SIG-M5 treated with dmso at 0.1 percent for 504 hours (cell line): ENCODE measurements around the gene TENT4A.

ENCODE experiments used
- DNase-seq: peaks from one replicate; lab custom pipeline; 2025; ENCODE audit not compliant: unreplicated experiment; lab: John Stamatoyannopoulos, UW

Gene TENT4A

DNA sequence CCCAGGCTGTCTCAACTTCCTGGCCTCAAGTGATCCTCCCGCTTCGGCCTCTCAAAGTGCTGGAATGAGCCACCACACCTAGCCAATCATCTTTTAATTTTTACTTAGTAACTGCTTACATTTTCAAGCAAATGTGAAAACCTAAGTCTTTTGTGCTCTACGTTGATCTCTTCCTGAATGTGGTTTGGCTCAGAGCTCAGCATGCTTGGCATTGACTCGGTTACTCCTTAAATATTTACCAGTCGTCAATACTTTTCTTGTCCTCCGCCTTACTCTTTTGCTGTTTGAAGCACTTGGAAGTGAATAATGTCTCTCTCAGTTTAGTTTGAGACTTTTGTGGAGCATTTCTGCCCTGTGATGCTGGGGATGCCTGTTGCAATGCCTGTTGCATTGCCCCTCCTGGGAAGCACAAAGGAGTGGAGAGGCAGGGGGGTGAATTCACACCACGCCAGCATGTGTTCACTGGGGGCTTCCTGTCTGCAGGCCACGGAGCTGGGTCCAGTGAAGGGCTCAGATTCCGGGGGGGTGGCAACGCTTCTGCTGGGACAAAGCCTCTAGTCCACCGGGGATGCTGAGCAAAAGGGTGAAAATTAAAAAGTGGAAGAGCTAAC, 13.1 kb upstream of the TENT4A start:
- no peak for DNase-seq

- DNase-seq = no peak
Measured at GRCh38 chr5:6700685-6701355, 12.4 kb upstream of the TENT4A start.

DNA sequence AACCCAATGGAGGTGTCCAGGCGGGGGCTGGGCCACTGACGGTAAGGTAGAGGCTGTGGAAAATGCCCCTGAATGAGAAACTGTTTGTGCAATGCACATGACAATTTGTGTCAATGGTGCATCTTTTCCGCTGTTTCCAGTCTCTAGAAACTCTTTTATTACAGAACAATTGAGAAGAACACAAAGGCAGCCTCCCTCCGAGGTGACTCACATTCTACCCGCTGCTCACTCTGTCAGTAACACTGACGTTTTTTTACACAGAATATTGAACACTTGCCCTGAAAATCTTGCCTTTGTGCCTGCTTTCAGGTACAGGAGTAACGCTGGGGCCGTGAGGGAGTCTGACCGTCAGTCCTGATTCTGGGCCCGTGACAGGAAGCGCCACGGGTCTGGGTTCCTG, 11.7 kb upstream of the TENT4A start:
- DNase-seq = no peak

DNA sequence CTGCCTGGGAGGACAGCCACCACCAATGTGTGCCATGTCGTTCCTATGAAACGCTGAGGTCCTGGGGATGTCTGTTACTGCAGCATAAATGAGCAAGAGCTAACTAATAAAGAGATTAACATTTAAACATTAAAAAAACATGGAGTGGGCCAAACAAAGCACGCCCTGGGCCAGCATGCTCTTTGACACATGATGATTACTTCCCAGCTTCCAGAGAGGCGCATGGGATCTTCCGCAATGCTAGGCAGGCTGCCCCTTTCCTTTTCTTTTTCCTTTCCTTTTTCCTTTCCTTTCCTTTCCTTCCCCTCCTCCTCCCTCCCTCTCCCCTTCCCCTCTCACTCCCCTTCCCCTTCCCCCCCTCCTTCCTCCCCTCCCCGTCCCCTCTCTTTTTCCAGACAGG, 10.6 kb upstream of the TENT4A start:
- no peak for DNase-seq

DNA sequence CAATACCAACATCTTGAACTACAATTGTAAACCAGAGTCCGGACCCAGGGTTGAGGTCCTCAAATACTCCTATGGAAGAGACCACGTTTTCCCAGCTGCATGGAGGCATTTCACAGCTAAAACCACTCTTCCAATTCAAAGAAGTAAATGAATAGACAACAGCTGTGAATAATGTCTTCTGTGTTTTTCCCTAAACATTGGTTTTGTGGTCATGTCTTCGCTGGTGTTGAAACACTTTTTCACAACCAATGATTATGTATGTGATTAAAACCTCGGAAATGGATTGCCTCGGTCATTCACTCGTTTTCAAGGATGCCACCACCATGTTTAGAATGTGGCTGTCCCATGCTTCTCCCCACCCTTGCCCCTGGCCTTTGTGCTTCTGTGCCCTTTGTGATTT, 9.4 kb upstream of the TENT4A start:
- peak; percentile 48 for DNase-seq

DNA sequence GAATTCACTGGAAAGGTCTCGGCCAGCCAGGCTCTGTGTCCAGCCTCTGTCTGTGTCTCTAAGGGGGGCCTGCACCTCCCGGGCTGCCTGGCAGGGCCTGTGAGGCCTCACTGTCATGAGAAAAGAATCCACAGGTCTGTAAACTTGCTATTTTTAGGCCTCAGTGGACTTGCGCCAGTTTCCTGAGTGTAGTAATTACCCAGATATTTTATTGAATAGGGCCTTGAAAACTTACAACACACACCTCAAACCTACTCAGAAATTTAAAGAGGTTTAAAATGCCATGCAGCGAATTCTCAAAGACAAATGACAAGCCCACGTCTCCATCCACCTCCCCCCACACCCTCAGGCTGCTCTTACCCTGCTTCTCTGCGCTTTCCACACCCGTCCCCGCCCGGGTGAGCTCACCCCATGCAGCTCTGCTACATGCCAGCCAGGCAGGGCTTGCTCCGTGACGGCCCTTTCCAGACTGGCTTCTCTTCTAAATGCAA, 8.8 kb upstream of the TENT4A start:
- DNase-seq = peak; percentile 48

- DNase-seq = peak; percentile 85
Measured at GRCh38 chr5:6705088-6705487, 8.1 kb upstream of the TENT4A start.

DNA sequence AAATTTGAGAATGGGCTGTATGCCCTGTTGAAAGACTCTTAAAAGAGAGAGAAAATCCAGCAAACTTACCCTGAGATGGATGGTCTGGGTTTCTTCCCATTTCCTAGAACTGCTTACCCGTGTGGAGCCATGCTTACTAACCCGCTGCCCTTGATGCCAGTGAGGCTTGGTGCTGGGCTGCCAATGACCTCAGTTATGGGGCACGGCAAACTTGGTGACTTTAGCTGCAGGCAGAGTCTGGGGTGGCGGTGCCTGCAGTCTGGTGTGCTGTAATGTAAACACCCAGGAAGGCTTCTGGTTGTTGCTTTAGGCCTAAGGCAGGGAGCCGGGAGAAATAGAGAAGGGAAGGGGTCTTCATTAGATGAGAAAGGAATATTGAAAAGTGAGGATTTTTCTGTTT, 7.3 kb upstream of the TENT4A start:
- DNase-seq = no peak

DNA sequence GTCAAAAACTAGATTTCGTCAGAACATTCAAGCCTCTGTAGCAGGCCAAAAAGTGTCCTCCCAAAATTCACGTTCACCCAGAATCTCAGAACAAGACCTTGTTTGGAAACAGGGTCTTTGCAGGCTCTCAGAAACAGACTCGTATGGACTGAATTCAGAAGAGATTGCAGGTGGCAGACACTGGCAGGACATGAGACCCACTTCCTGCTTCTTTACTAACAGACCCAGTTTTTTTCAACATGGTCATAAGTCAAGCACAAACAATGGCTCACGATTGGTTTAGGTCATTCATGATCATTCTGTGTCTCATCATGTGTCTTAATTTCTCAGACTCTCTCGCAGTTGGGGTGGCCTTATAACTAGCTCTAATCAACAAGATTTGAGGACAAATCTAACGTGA, 5.4 kb upstream of the TENT4A start:
- no peak for DNase-seq

DNA sequence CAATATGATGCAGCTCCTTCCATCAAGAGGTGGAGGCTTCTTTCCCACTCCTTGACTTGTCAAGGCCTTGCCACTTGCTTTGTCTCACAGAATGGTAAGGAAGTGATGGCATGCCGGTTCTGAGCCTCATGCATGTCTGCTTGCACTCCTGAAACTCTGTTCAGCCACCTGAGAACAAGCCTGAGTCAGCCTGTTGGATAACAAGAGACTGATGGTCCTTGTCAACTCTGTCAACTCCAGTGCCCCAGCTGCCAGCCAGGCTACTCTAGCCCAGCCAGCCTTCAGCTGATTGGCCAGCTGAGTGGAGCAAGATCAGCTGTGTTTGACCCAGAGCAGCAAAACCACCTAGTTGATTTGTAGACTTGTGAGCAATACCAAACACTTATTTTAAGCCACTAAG, 4.4 kb upstream of the TENT4A start:
- no peak for DNase-seq

DNA sequence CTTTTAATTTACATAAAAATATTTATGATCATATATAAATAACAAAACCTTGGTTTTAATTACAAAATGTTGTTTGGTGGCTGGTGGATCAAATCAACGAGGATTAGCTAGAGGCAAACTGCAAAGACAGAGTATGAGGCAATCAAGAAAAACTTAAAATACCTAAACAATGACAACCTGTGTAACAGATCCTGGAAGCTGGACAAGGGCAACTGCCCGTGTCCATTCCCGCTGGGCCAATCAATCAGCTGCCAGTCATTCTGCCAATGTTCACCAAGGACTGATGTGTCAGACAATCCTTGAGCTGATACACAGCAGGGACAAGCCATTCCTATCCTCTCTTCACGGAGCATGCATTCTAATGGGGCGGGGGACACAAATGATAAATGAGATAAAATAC, 3.2 kb upstream of the TENT4A start:
- no peak for DNase-seq

GRCh38 chr5:6710551-6711318, 2.5 kb upstream of the TENT4A start:
- no peak for DNase-seq

GRCh38 chr5:6711409-6712141, 1.7 kb upstream of the TENT4A start:
- no peak for DNase-seq

DNA sequence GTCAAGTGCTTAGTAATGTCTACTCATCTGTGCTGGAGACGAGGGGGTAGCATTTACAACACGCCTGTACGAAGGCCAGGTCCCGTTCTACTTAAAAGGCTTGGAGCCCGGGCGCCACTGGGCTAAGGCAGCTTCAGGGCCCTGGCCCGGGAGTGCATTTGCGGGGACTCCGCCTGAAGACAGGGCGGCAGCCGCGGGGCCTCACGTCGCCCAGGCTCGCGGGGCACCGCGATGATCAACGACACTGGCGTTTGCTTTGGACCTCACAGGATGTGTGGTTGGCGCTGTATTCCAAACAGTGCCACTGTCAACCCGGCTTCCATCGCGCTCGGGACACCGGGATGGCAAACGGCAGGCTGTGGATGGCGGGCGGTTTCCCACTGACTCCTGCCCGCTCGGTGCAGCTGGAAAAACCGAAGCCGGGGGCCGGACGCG, 1.1 kb upstream of the TENT4A start:
- DNase-seq = peak; percentile 40

- peak; percentile 93 for DNase-seq
Measured at GRCh38 chr5:6712577-6713273, 507 bp upstream of the TENT4A start.

GRCh38 chr5:6714226-6715041, 1.2 kb downstream of the TENT4A start:
- no peak for DNase-seq

- no peak for DNase-seq
Measured at GRCh38 chr5:6715271-6715670, 2.0 kb downstream of the TENT4A start.

DNA sequence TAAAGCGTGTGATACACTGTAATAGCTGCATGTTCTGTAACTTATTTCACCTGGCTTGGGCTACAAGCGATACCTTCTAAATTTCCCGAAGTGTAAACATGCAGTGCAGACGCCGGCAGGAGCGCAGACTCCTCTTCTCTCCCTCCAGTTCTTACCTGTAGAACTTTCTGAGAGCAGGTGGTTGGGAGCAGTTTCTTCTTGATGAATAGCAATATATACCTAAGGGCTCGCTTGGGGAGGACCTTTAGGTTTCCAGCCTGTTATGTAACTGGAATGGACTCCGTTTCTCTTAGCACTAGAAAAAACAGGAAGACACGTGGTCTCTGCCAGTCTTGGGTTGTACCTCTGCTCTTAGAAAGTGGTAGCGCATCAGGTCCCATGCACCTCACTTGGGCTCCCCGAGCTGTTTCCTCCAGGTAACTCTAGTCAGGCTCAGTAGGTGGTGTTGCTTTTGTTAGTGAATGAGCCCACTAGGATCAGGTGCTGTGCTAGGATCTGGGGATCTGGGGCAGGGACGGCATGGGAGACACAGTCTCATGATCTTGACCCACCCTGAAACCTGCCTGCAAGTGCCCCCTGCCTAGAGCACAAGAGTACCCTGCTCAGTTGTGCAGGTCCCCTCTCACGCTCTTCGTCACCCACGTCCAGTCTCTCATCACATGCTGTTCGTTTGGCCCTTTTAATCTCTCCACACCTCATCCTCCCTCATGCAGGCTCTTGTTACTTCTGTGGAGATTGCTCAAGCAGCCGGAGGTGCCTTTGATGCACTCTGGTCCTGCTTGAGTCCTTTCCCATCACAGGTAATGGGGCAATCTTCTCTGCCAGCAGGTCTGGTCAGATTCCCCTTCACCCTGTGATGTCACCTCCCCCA, 2.8 kb downstream of the TENT4A start:
- peak; percentile 64 for DNase-seq

- DNase-seq = no peak
Measured at GRCh38 chr5:6716629-6717149, 3.5 kb downstream of the TENT4A start.
